Kidney (tissue), 14 donors: Measurements from ENCODE around the gene CNIH2. TPM values are rescaled to one million over a fixed set of nuclear protein-coding genes. Genes with fewer than 3 reads are reported as not detected.

ENCODE experiments used
- DNase-seq, 5 donors: peaks; one replicate each; pipeline ENCODE4 v3.0.0-alpha.2; 2013 to 2020
- FAIRE-seq: peaks from 2 replicates; lab custom pipeline; 2012; peaks lifted over from hg19 to GRCh38; lab: Jason Lieb, UNC
- H3K27ac ChIP-seq, 2 donors: one replicate each; pipeline ENCODE4 v1.7.0; 2013; ENCODE audit warnings: low read depth in 2 of 2, low read length in 2 of 2, inconsistent platforms in 1 of 2
- H3K27me3 ChIP-seq: one replicate; pipeline ENCODE4 v1.7.1; 2013; ENCODE audit warnings: low read length, inconsistent platforms; ENCODE audit not compliant: control insufficient read depth, insufficient read depth
- H3K36me3 ChIP-seq, 3 donors: one replicate each; pipeline versions ENCODE4 v1.7.0 to v1.7.1; 2013; ENCODE audit warnings: low read length in 3 of 3, control low read depth in 1 of 3, inconsistent platforms in 1 of 3; ENCODE audit not compliant: insufficient read depth in 3 of 3, control insufficient read depth in 2 of 3
- H3K4me1 ChIP-seq, 3 donors: one replicate each; pipeline versions ENCODE4 v1.7.0 to v1.7.1; 2013; ENCODE audit warnings: low read length in 3 of 3, inconsistent platforms in 1 of 3, low read depth in 1 of 3; ENCODE audit not compliant: control insufficient read depth in 2 of 3, insufficient read depth in 2 of 3
- H3K4me3 ChIP-seq, 3 donors: one replicate each; pipeline versions ENCODE4 v1.7.0 to v1.8.1; 2013; ENCODE audit warnings: low read length in 3 of 3, control low read depth in 1 of 3, inconsistent platforms in 1 of 3
- H3K9ac ChIP-seq, 3 donors: one replicate each; pipeline versions ENCODE4 v1.7.0 to v1.7.1; 2013; ENCODE audit warnings: low read length in 3 of 3, control low read depth in 1 of 3, inconsistent platforms in 1 of 3
- H3K9me3 ChIP-seq, 3 donors: one replicate each; pipeline versions ENCODE4 v1.7.0 to v1.7.1; 2013; ENCODE audit warnings: low read length in 3 of 3, control low read depth in 1 of 3, inconsistent platforms in 1 of 3; ENCODE audit not compliant: control insufficient read depth in 2 of 3, insufficient read depth in 1 of 3
- CTCF ChIP-seq: IDR thresholded peaks from 3 replicates; pipeline ENCODE4 v1.5.1; 2012; ENCODE audit warnings: mild to moderate bottlenecking, moderate library complexity, borderline replicate concordance; ENCODE audit not compliant: insufficient read depth; ENCODE audit errors: extremely low read depth
- intact Hi-C: fragments of 100-400 bp; cut with DNase I; formaldehyde crosslinking; loops from one replicate; pipeline ENCODE4 v1.11.1; 2022
- polyA plus RNA-seq: library from polyadenylated mRNA; stranded (reverse); fragments of 350-450 nt; fragmentation: Illumina TruSeq; extraction: RNeasy Lipid Tissue Mini Kit (QIAGEN cat#74804); gene quantifications from one replicate; pipeline ENCODE4 v1.2.3, GENCODE V29; 2014; ENCODE audit warnings: low read depth, low replicate concordance; ENCODE audit not compliant: insufficient read depth
- total RNA-seq: library from RNA; stranded (reverse); fragmentation: NEBNext Ultra II Directional; extraction: Animal tissue kit (Norgen Biotek cat#: 25700); gene quantifications from one replicate; pipeline ENCODE4 v1.2.1, GENCODE V29; 2021
- donor health status: control.
- donor health status: control.
- donor health status: control.
- donor health status: control.
- donor health status: control.
- donor health status: DM: yes; HTN: yes; CAD: no.
- donor health status: Normal renal cell carcinoma (clear cell type).

CNIH2 gene
- total and polyA plus RNA-seq, 2 donors from 2014 or later = 0.63 TPM; not detected in 1

- TF ChIP-seq CTCF = no peak
Measured at GRCh38 chr11:66314561-66315497, 36.9 kb downstream of the CNIH2 start.

GRCh38 chr11:66315498-66315885, 37.5 kb downstream of the CNIH2 start:
- H3K9me3 ChIP-seq = no peaks in the 10 kb centered on the region
- no peak for TF ChIP-seq CTCF
- peak overlapping the region; percentile 41 to 68 (median 53) for H3K4me3 ChIP-seq
- DNase-seq (peak in 1 of 5 donors; percentile 71), FAIRE-seq (no peak)
- H3K4me1 ChIP-seq = peaks cover 0 to 16% (median 3%) of the 10 kb centered on the region in 3 donors
- no peaks in the 10 kb centered on the region for H3K36me3 ChIP-seq
- no peaks in the 10 kb centered on the region for H3K27me3 ChIP-seq
- H3K9ac ChIP-seq = peak overlapping the region in 2 of 3 donors; percentile 34 to 45
- intact Hi-C loops = no loop called here
- peak overlapping the region; percentile 20 to 57 for H3K27ac ChIP-seq

More at GRCh38 chr11:66314561-66315497, 36.9 kb downstream of the CNIH2 start:
- peaks cover 0 to 16% (median 3%) of the 10 kb centered on the region in 3 donors for H3K4me1 ChIP-seq
- no peaks in the 10 kb centered on the region for H3K9me3 ChIP-seq
- peak overlapping the region in 1 of 3 donors; percentile 17 for H3K9ac ChIP-seq
- intact Hi-C loops = no loop called here
- peak overlapping the region in 1 of 2 donors; percentile 22 for H3K27ac ChIP-seq
- H3K4me3 ChIP-seq = peak overlapping the region in 2 of 3 donors; percentile 53 to 68
- FAIRE-seq (no peak), DNase-seq (peak in 2 of 5 donors; percentile 60 to 73)
- H3K36me3 ChIP-seq = no peaks in the 10 kb centered on the region
- H3K27me3 ChIP-seq = no peaks in the 10 kb centered on the region

GRCh38 chr11:66315921-66316811, 38.2 kb downstream of the CNIH2 start:
- FAIRE-seq (no peak), DNase-seq (peak in 1 of 5 donors; percentile 78)
- H3K9me3 ChIP-seq = no peaks in the 10 kb centered on the region
- no peaks in the 10 kb centered on the region for H3K36me3 ChIP-seq
- intact Hi-C loops = no loop called here
- peak overlapping the region; percentile 20 to 57 for H3K27ac ChIP-seq
- no peaks in the 10 kb centered on the region for H3K27me3 ChIP-seq
- peak overlapping the region; percentile 41 to 68 (median 53) for H3K4me3 ChIP-seq
- H3K4me1 ChIP-seq = peaks cover 0 to 16% (median 3%) of the 10 kb centered on the region in 3 donors
- no peak for TF ChIP-seq CTCF
- H3K9ac ChIP-seq = peak overlapping the region in 2 of 3 donors; percentile 34 to 45
